ENCODE data around the gene DNAJC16.
"Not testable (repeated sequence)": the region's sequence is repeated elsewhere in the genome, so short reads cannot be mapped to it uniquely, and the experiment has no call there.

The DNAJC16 gene

GRCh38 chr1:15583016-15583706 is 56.5 kb downstream of the DNAJC16 start:
- no peak for DNase-seq (ENCODE audit: low read depth in 2 of 2)

DNA sequence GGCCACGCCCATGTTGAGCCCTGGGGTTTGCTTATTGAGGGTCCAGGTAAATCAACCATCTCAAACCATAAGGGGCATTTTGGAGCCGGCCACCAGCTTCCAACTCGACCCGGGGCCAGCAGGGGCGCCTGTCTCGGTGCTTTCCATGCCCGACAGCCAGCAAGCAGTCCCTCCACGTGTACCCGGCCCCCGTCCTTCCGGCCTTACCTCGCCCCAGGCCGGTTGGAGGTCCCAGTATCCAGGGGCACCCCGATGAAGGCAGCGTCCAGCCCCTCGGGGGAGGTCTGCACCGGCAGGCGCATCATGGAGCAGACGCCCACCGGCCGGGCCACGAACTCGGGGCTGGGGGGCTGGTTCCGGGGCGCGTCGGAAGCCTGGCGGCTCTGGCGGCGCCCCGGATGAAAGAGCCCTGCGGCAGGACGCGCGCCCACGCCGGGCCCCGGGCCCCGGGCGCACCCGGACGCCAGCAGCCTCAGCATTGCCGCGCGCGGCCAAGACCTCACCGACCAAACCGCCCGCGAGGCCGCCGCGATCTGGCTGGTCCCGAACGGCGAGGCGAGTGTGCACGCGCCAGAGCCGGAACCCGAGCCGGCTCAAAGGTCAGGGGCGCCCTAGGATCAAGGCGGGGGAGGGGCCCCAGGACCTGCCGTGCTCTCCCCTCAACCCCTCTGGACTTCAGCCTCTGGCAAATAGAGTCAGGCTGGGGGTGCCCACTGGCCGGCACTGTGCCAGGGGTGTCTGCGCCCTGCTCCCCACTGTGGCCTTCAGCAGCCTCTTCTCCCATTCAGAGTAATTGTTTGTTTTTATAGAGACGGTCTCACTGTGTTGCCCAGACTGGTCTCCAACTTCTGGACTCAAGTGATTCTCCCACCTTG is 58.1 kb downstream of the DNAJC16 start, which contains the start of gene AGMAT:
AGMAT (minus strand) TSS at position 563 of the 875 bp plus-strand sequence; CDS start at position 479, 84 bp downstream.
- peak; percentile 29 to 53 for DNase-seq (ENCODE audit: low read depth in 2 of 2)

GRCh38 chr1:15592285-15592684 is 65.6 kb downstream of the DNAJC16 start:
- DNase-seq (ENCODE audit: low read depth in 2 of 2) = no peak

DNA sequence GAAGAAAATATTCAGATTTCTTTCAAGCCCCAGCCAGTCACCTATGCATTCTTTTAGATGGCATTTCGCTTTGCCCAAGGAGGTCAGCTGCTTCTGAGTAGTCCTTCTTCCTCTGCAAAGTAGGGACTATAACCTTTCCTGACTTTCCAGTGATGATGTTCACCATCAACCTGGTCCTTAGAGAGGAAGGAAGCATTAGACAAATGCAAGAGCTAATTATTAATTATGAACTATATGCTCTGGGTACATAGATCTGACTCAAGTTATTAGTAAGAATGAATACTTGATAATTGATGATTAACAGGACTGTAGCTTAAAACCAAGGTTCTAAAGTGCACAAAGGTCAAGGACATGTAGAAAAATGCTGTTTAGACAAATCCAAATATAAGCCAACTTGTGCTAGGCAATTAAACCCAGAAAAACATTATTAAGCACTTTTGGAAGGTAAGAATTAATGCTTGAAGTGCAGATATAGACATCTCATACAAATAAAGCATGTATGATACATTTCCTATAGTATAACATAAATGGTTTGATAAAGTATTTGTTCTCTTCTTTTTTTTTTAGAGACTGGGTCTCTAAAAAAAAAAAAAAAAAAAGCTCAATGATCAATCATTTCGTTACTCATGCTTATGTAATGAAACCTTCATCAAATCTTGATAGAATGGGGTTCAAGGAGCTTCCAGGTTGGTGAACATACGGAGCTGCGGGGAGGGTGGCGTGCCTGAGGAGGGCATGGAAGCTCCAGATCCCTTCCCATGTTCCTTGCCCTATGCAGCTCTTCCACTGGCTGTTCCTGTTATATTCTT is 69.4 kb downstream of the DNAJC16 start:
- DNase-seq (ENCODE audit: low read depth in 2 of 2) = no peak

GRCh38 chr1:15598436-15598835 is 71.8 kb downstream of the DNAJC16 start:
- DNase-seq (ENCODE audit: low read depth in 2 of 2) = no peak

DNA sequence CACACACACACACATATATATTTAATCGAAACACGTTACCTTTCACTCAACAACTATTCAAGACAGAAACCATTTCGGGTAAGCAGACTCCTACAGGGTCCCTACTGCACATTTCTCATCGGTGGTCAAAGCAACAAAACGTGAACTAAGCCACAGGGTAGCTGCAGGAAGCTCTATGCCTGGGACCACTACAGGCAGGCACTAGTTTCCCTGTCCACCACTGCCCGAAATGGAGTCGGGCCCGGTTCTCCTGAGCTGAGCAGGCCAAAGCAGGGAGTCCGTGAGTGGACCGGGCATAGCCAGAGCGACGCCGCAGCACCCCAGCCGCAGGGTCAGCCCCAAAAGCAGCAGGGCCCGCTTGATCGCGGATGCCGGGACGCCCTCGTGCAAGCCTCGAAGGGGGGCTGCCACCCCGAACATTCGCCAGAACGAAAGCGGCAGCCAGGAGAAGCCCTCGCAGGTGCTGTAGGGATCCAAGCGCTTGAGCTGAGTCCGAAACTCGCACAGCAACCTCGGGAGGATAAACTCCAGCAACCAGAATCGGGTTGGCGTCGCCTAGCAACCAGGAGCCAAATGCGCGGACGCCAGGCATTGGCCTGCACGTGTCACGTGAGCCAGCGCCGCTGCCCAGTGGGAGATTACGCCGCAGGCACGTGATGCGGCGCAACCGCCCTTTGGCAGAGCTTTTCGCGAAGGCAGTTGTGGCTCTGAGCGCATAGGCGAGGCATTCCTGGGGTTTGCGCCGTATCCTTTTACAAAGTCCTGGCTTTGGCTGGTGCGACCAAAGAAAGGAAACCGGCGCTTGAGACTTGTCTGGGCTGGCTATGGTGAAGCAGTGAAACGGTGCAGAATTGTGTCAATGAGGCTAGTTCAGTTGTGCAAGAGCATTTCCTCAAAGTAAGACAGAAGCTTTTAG is 76.7 kb downstream of the DNAJC16 start:
- DNase-seq (ENCODE audit: low read depth in 2 of 2) = peak; percentile 83 to 88

GRCh38 chr1:15603966-15604282 is 77.3 kb downstream of the DNAJC16 start:
- not testable (repeated sequence) for DNase-seq (ENCODE audit: low read depth in 2 of 2)

GRCh38 chr1:15604400-15604799 is 77.8 kb downstream of the DNAJC16 start:
- not testable (repeated sequence) for DNase-seq (ENCODE audit: low read depth in 2 of 2)

GRCh38 chr1:15605398-15606383 is 79.0 kb downstream of the DNAJC16 start:
- DNase-seq (ENCODE audit: low read depth in 2 of 2) = no peak

DNA sequence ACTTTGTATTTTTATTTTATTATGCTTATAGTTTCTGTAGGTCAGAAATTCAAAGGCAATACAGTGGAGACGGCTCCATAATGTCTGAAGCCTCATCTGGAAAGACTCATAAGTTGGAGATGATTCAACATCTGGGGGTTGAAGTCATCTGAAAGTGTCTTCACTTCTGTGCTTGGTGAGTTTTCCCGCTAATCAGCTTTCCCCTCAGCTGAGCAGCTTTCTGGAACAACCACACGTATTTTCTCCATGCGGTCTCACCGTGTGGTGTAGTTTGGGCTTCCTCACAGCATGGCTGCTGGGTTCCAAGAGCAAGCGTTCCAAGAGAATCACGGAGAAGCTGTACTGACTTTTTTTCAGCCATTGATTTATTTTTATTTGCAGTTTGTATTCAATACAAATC is 83.0 kb downstream of the DNAJC16 start:
- DNase-seq (ENCODE audit: low read depth in 2 of 2) = no peak

DNA sequence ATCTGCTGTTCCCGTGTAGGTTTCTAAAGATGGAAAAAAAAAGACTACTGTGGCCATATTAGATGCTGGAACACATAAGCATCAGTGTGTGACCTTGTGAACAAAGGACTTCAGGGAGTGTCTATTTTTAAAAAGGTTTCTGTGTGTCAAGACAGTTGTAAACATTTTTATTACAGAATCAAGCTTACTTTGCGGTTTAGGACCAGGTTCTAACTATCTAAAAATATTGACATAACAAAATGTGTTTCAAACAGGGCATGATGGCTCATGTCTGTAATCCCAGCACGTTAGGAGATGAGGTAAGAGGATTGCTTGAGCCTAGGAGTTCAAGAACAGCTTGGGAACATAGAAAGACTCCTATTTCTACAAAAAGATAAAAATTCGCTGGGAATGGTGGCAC is 83.5 kb downstream of the DNAJC16 start:
- no peak for DNase-seq (ENCODE audit: low read depth in 2 of 2)

GRCh38 chr1:15616373-15617172 is 89.9 kb downstream of the DNAJC16 start:
- no peak for DNase-seq (ENCODE audit: low read depth in 2 of 2)

GRCh38 chr1:15617173-15618076 is 90.8 kb downstream of the DNAJC16 start, which contains the start of gene DDI2:
Gene DDI2 (plus strand): TSS chr1:15617458. CDS start chr1:15617671, 213 bp downstream.
- peak; percentile 91 to 95 for DNase-seq (ENCODE audit: low read depth in 2 of 2)

GRCh38 chr1:15618077-15618654 is 91.5 kb downstream of the DNAJC16 start:
- no peak for DNase-seq (ENCODE audit: low read depth in 2 of 2)

GRCh38 chr1:15618655-15619525 is 92.2 kb downstream of the DNAJC16 start:
- no peak for DNase-seq (ENCODE audit: low read depth in 2 of 2)

- no peak for DNase-seq (ENCODE audit: low read depth in 2 of 2)
Observed at GRCh38 chr1:15620155-15620545, 93.5 kb downstream of the DNAJC16 start.

All from stimulated activated CD8-positive, alpha-beta memory T cell treated with anti-CD3 and anti-CD28 coated beads, Interleukin-7, amount 100 ng/mL, for 4 hours (primary cell).